Body of pancreas (tissue), 4 donors: ENCODE measurements around the gene RHBDF2. TPM values are rescaled to one million over a fixed set of nuclear protein-coding genes. Genes with fewer than 3 reads are reported as not detected.

Experiments
- ATAC-seq: fragments of 150-250 bp; one replicate; pipeline ENCODE4 v1.9.1; 2016
- DNase-seq, 4 donors: peaks; one replicate each; pipeline ENCODE4 v3.0.0-alpha.2; 2019
- H3K27ac ChIP-seq, 4 donors: fragments of 200-600 bp; sonication (generic); 1 replicate in 3 of 4; 2 replicates in 1 of 4; pipeline versions ENCODE4 v1.5.1 to v1.6.1; 2016 to 2019; ENCODE audit warnings: mild to moderate bottlenecking in 1 of 4, mixed read lengths in 1 of 4, moderate library complexity in 1 of 4
- H3K27me3 ChIP-seq, 2 donors: fragments of 200-600 bp; sonication (generic); one replicate each; pipeline ENCODE4 v1.6.0; 2016; ENCODE audit warnings: mild to moderate bottlenecking in 1 of 2
- H3K36me3 ChIP-seq, 2 donors: fragments of 200-600 bp; sonication (generic); replicated peaks in 1 of 2; 2 replicates each; pipeline ENCODE4 v1.5.1; 2016; ENCODE audit warnings: low read depth in 2 of 2; ENCODE audit not compliant: insufficient read depth in 1 of 2
- H3K4me1 ChIP-seq: fragments of 200-600 bp; sonication (generic); one replicate; pipeline ENCODE4 v1.6.0; 2016
- H3K4me3 ChIP-seq, 2 donors: fragments of 200-600 bp; sonication (generic); 1 replicate in 1 of 2; 2 replicates in 1 of 2; pipeline ENCODE4 v1.5.1; 2016 to 2019
- H3K9me3 ChIP-seq, 3 donors: fragments of 200-600 bp; sonication (generic); 1 replicate in 2 of 3; 2 replicates in 1 of 3; pipeline ENCODE4 v1.5.1; 2016
- POLR2A ChIP-seq, 3 donors: fragments of 450-650 bp; IDR thresholded peaks; one replicate each; pipeline ENCODE4 v1.6.1; 2016; ENCODE audit warnings: antibody characterized with exemption in 3 of 3, mild to moderate bottlenecking in 2 of 3
- WGBS, 2 donors: methylation state at CpG; one replicate each; pipeline ENCODE4 v1.1.5; 2017; 5-methylcytosine and 5-hydroxymethylcytosine counted together
- intact Hi-C: fragments of 100-400 bp; cut with DNase I; formaldehyde crosslinking; loops from one replicate; pipeline ENCODE4 v1.15.1; 2023
- total RNA-seq, 2 donors: library from RNA; depleted of rRNA; stranded (reverse); fragments of >200 nt; gene quantifications; one replicate each; pipeline ENCODE4 v1.1.0, GENCODE V29; 2016
- TF ChIP-seq, protein P1 (sequence below), 7 experiments: fragments of 450-650 bp in 4 of 7; fragments of 200-600 bp in 3 of 7; sonication (generic) in 3 of 7; IDR thresholded peaks; one replicate each; pipeline ENCODE4 v1.5.1; 2016 to 2019; ENCODE audit warnings: antibody characterized with exemption in 7 of 7

Gene RHBDF2
- total RNA-seq, 2 donors from 2014 or later = 23.1 to 48.1 TPM

DNA sequence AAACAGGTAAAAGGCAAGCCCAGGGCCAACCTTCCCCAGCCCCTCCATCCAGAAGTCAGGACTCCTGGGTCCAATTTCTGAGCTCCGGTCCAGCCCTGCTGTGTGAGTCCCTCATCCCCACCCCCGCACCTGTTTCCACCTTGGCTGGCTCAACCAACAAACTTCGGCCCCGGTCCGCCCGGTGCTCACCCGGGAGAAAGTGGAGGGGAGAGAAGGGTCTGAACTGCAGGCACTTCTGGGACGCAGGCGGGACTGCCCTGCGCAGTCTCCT, 541 bp downstream of the RHBDF2 start:
- Histone ChIP-seq H3K27me3 (no peaks in the 10 kb centered on the region), H3K4me1 (peaks cover 67% of the 10 kb centered on the region), H3K4me3 (peak overlapping the region; percentile 41 to 70), H3K27ac (peak overlapping the region; percentile 76 to 96 (median 89)), H3K9me3 (no peaks in the 10 kb centered on the region), H3K36me3 (no peaks in the 10 kb centered on the region)
- WGBS, 2 donors = 18% methylated on average over 10 of the region's 10 CpGs; no CpG with 5 or more reads in 1 of the 2 donors
- intact Hi-C loops = no loop called here
- DNase-seq (no peak), ATAC-seq (peak; percentile 1)
- TF ChIP-seq, protein P1, sequence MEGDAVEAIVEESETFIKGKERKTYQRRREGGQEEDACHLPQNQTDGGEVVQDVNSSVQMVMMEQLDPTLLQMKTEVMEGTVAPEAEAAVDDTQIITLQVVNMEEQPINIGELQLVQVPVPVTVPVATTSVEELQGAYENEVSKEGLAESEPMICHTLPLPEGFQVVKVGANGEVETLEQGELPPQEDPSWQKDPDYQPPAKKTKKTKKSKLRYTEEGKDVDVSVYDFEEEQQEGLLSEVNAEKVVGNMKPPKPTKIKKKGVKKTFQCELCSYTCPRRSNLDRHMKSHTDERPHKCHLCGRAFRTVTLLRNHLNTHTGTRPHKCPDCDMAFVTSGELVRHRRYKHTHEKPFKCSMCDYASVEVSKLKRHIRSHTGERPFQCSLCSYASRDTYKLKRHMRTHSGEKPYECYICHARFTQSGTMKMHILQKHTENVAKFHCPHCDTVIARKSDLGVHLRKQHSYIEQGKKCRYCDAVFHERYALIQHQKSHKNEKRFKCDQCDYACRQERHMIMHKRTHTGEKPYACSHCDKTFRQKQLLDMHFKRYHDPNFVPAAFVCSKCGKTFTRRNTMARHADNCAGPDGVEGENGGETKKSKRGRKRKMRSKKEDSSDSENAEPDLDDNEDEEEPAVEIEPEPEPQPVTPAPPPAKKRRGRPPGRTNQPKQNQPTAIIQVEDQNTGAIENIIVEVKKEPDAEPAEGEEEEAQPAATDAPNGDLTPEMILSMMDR (IDR thresholded peaks at IDR 0.05) = no peak
- TF ChIP-seq POLR2A (IDR thresholded peaks at IDR 0.05) = no peak

DNA sequence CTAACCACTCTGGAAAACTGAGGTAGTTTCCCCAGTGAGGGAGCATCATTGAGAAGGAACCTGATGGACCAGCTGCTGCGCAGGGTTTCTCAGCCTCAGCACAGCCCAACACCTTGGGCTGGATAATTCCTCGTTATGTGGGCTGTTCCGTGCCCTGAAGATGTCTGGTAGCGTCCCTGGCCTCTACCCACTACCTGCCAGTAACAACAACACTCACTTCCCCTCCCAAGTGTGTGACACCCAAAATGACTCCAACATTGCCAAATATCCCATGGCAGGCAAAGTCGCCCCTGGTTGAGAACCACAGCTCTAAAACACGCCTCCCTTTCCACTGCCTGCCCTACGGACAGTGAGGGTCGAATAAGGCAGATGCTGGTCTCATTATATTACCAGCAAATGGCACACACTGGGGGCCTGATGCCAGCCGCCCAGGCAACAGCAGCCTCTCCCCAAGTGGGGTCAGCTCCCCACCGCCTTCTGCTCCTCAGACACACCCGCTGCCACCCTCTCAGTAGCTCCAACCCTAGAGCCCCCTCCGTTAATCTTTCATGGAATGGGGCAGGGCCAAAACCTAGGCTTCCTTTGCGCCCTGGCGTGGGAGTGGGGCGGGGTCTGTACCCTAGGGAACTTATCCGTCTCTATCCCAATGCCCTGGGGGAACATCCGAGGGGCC, 1.0 kb downstream of the RHBDF2 start:
- ATAC-seq = no peak
- no peaks in the 10 kb centered on the region for H3K27me3 ChIP-seq
- H3K9me3 ChIP-seq = no peaks in the 10 kb centered on the region
- DNase-seq = peak in 1 of 4 donors; percentile 30
- 17 to 18% methylated on average over 10 to 17 of the region's 17 CpGs for WGBS, 2 donors
- H3K36me3 ChIP-seq = no peaks in the 10 kb centered on the region
- peak overlapping the region; percentile 76 to 96 (median 89) for H3K27ac ChIP-seq
- peak overlapping the region; percentile 41 to 70 for H3K4me3 ChIP-seq
- peaks cover 67% of the 10 kb centered on the region for H3K4me1 ChIP-seq
- TF ChIP-seq, protein P1 (IDR thresholded peaks at IDR 0.05) = no peak
- TF ChIP-seq POLR2A (IDR thresholded peaks at IDR 0.05) = peak in 2 of 3 donors; percentile 17 to 27
- intact Hi-C loops = no loop called here

DNA sequence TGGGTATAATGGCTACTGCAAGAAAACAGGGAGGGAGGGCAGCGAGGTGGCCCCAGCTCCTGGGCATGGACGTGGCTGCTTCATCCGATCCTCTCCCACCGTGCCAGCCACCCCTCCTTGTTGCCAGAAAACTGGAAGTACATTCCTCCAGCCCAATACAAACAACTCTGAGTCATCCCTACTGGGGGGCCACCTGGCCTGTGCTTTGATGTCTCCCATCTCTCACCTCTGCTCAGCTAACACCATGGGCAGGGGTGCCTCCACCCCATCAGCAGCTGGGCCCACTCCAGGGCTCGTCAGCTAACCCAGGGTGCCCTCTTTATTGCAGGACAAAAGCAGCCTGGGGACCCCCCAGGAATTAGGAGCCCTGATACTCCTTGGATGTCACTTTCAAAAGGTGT, 2.0 kb downstream of the RHBDF2 start:
- no peaks in the 10 kb centered on the region for H3K9me3 ChIP-seq
- TF ChIP-seq, protein P1 (IDR thresholded peaks at IDR 0.05) = no peak
- peak in 2 of 3 donors; percentile 3 to 5 for TF ChIP-seq POLR2A (IDR thresholded peaks at IDR 0.05)
- H3K36me3 ChIP-seq = no peaks in the 10 kb centered on the region
- ATAC-seq (no peak), DNase-seq (peak in 3 of 4 donors; percentile 39 to 56 (median 52))
- no peaks in the 10 kb centered on the region for H3K27me3 ChIP-seq
- intact Hi-C loops = no loop called here
- no peak overlapping the region for H3K4me3 ChIP-seq
- H3K27ac ChIP-seq = peak overlapping the region in 3 of 4 donors; percentile 85 to 96 (median 93)
- H3K4me1 ChIP-seq = peaks cover 70% of the 10 kb centered on the region
- 36 to 54% methylated on average over 4 to 5 of the region's 5 CpGs for WGBS, 2 donors

DNA sequence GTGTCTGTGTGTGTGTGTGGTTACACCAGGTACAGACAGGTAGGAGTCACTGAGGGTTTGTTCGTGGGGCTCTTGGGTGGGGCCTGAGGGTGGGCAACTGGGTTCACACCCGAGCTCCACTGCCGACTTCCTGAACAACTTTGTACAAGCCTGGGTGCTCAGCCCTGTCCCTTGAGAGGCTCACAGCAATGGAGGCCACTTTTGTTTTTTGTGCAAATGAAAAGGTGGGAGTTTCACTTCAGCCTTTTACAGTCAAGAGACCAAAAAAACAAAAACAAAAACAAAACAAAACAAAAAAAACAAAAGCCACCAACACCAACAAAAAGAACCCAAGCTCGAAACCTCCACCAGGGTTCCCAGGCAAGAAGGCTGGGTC, 2.4 kb downstream of the RHBDF2 start:
- Histone ChIP-seq H3K36me3 (no peaks in the 10 kb centered on the region), H3K9me3 (no peaks in the 10 kb centered on the region), H3K4me3 (no peak overlapping the region), H3K27me3 (no peaks in the 10 kb centered on the region), H3K27ac (peak overlapping the region; percentile 76 to 96 (median 89)), H3K4me1 (peaks cover 74% of the 10 kb centered on the region)
- intact Hi-C loops = no loop called here
- TF ChIP-seq, protein P1 (IDR thresholded peaks at IDR 0.05) = no peak
- TF ChIP-seq POLR2A (IDR thresholded peaks at IDR 0.05) = no peak
- ATAC-seq (no peak), DNase-seq (no peak)
- 44 to 48% methylated on average over 4 of the region's 4 CpGs for WGBS, 2 donors
